M059J (cell line): ENCODE results near the gene RNF166. TPM values are rescaled to one million over a fixed set of nuclear protein-coding genes. Genes with fewer than 3 reads are reported as not detected.
A peak's percentile ranks its signal among the peaks of the same experiment; 100 is the strongest.
"Not testable (repeated sequence)": the region's sequence is repeated elsewhere in the genome, so short reads cannot be mapped to it uniquely, and the experiment has no call there.

Source experiments
- DNase-seq: peaks from one replicate; pipeline ENCODE4 v3.0.0-alpha.2; 2012; ENCODE audit warnings: low read depth
- total RNA-seq: library from RNA; depleted of rRNA; stranded (reverse); fragments of >200 nt; shearing (Covaris generic); gene quantifications from 2 replicates; pipeline ENCODE4 v1.2.3, GENCODE V29; 2014

RNF166 gene
- total RNA-seq, 1 experiment from 2014 or later: 26.5 TPM

DNA sequence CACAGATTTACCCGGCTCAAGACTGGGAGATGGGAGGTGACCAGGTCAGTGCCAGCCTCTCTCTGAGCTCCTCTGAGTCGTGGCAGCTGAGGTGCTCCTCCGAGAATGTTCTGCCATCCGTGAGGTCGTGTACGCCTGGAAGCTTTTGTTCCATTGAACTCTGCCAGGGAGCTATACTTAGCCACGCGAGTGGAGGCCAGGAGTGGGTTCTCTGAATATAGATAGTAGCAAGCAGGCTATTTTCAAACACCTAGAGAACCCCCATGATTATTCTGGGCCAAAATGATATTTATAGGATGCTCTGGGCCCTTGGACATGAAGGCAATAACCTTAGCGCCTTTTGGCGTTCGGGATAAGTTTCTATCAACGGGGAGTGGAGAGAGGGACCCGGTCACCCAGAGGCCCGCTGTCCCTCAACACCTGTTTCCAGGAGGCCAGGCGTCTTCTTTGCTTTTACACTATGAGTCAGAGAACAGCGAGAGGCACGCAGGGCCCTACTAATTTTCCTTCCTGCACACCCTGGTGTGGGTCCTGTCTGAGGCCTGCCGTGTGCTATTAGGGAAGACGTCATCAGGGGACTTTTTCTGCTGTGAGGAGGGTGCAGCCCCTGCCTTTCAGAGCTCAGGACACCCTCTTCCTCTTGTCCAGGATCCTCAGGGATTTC is 32.4 kb downstream of the RNF166 start:
- DNase-seq: no peak

- DNase-seq: no peak
Measured at GRCh38 chr16:88672776-88673175, 33.4 kb downstream of the RNF166 start.

DNA sequence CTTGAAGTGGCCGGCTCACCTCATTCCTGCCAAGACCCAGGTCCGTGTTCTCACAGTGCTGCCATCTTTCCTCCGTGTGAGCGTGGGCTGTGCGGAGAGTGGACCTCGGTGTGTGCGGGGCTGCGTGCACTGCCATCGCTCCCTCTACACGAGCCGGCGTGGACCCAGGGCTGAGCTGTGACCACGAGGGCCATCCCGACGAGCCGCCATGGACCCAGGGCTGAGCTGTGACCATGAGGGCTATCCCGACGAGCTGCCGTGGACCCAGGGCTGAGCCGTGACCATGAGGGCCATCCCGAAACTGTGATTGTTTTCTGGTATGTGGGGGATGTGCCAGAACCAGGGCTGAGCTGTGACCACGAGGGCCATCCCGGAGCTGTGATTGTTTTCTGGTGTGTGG is 34.4 kb downstream of the RNF166 start:
- DNase-seq: no peak

- no peak for DNase-seq
Measured at GRCh38 chr16:88669980-88670379, 36.2 kb downstream of the RNF166 start.

- not testable (repeated sequence) for DNase-seq
Measured at GRCh38 chr16:88669493-88669892, 36.7 kb downstream of the RNF166 start.

DNA sequence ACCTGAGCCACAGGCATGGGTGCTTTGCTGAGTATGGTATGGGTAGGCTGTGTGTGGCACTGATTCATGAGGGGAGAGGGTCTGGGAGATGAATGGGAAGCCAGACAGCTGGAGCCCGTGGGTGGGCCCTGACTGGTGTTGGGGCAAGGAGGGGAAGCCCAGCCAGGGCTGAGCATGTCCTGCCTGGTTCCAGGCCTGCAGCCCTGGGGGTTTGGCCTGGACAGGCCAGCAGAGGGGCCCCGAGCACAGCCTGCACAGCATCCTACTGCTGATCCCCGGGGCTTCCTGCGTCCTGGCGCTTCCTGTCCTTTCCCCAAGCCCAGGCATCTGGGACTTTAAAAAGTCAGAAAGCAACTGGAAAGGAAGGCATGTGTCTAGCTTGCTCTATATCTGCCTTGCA is 38.7 kb downstream of the RNF166 start:
- no peak for DNase-seq

GRCh38 chr16:88665570-88665969 is 40.6 kb downstream of the RNF166 start:
- no peak for DNase-seq

DNA sequence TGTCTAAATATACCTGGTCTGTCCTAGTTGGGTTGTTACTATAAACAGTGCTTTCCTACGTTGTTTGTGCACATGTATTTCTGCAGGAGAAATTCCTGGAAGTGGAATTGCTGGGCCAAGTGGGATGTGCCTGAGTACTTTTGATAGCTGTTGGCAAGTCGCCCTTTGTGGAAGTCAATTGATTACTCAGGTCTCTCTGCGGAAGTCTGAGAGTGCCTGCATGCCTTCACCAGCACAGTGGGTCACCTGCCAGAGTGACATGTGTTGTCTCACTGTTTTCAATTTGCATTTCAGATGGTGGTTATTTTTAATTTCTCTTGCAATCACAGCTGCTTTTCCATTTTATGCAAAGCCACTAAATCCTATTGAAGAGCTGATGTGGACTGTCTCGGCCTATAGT is 41.1 kb downstream of the RNF166 start:
- DNase-seq: no peak

DNA sequence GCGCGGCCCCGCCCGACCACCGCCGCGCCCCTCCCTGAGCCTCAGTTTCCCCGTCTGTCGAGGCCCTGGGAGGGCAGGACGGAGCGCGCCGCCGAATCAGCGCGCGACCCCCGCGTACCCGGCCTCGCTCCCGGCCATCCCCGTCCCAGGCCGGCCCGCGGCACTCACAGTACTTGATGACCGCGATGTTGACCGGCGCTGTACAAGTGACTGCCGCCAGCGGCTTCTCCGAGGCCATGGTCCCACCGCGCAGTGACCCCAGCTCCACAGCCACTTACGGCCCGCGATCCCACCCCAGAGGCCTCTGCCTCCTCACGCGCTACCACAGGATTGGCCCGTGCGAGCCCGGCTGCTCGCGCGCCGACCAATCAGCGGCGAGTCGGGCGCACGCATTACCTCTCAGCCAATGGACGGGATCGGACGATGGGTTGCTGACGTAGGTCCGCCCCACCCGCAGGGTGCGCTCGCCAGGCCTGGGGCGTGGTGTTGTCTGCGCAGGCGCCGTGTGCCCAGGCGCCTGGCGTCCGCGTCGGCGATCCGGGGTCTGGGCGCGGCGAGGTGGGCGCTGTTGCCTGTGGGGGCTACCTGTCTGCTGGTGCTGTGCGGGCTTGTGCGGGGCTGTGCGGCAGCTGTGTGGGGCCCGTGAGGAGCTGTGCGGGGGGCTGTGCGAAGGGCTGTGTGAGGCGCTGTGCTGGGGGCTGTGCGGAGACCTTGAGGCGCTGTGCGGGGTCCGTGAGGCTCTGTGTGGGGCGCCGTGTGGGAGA is 43.2 kb downstream of the RNF166 start, which contains the start of gene MVD:
TSS of gene MVD (minus strand) at position 249 of the 764 bp plus-strand sequence. CDS start at position 238, 11 bp downstream.
- peak; percentile 97 for DNase-seq

- no peak for DNase-seq
Measured at GRCh38 chr16:88662222-88662842, 43.9 kb downstream of the RNF166 start.

DNA sequence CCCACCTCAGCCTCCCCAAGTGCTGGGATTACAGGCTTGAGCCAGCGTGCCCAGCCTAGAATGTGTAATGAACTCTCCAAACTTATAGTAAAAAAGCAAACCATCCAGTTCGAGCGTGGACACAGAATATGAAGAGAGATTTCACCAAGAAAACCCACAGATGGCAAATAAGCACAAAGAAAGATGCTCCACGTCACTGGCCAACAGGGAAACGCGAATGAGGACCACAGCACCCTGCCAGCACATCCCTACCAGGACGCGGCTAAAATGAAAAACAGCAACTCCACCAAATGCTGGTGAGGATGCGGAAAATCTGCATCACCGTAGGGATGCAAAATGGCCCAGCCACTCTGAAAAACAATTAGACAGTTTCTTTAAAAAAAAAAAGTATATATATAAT is 44.7 kb downstream of the RNF166 start:
- DNase-seq: no peak

DNA sequence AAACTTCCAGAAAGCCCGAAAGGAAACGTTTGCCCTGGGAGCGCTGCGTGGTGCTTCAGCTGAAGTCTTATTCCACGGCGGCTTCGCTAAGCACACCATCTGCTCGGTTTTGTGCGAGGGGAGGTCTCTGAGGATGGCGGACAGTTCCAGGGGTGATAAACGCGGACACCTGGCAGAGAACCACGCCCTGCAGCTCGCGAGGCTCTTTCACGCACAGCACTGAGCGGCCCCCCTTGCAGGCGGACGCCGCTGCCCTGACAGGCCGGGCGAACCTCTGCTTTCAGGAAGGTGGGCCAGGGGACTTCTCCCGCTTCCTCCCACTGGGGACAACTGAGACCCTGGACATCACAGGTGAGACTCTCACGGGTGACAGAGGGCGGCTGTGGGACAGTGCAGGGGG is 47.0 kb downstream of the RNF166 start:
- DNase-seq: no peak

DNA sequence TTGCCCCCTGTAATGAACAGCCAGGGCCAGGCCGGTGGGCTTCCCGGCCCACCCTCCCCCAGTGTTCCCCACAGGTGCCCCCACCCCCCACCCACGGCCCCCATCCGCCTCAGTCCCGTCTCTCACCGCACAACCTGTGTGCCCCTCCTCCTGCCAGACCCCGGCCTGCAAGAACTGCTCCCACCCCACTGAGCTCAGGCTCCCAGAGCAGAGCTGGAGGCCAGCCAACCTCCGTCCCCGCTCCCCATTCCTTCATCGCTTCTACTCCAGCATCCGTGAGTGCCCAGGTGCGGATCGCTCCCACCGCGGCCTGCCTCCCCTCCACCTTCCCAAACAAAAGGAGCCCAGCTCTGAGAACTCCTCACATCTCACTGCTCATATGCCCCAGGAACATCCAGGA is 47.5 kb downstream of the RNF166 start:
- DNase-seq: no peak

GRCh38 chr16:88657371-88657770 is 48.8 kb downstream of the RNF166 start:
- no peak for DNase-seq

DNA sequence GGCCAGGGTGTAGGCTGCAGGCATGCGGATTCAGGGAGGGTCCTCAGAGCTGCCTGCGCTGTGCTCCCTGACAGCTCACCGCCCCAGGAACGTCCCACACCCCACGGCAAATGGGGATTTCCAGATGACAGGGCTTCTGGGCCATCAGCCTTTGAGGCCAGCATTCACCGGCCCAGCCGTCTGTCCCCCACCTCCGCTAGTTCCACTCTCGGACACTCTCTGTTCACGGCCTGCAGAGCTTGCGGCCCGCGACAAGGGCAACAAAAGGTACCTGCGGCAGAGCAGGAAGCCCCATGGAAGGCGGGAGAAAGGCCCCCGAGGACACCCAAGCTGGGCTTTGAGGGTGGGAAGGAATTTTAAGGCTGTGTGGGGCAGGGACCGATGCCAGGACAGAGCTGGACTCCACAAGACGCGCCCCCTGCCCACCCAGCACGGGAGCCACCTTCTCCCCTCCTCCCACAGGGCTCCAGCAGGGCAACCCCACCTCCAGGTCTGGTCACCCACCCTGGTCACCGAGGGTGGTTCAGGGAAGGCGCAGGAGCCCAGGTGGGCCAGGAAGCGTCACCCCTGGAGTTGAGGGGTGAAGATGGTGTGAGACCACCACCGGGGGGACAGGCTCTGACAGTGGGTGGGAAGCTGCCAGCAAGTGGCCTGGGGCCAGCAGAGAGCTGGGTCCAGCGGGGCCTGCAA is 49.8 kb downstream of the RNF166 start:
- no peak for DNase-seq

- DNase-seq: no peak
Measured at GRCh38 chr16:88655733-88656281, 50.4 kb downstream of the RNF166 start.

DNA sequence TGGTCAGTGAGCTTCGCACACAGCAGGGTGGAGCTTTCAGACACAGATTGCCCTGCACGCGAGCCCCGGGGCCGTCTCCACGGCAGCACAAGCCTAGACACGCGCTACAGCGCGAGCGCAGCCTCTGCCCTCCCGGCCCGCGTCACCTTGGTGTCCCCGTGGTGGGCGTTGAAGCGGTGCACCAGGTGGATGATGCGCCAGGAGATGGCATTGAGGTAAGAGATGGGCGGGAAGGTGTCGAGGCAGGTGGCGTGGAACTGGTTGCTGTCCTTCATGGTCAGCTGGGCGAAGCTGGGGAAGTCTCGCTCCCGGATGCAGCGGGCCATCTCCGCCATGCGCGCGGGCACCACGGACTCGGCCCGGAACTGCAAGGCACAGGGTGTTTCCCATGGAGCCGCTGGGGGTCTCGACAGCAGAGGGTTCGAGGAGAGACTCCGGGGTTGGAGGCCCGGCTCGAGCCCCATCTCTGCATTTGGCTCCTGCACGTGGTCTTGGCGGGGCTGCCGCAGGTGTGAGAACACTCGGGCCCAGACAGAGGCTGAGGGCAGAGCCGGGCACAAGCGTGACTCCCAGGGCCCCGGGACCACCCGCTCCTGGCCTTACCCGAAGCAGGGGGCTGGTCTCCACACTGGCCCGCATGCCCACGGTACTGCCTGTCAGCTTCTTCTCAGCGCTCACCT is 51.0 kb downstream of the RNF166 start:
- no peak for DNase-seq

- no peak for DNase-seq
Measured at GRCh38 chr16:88654363-88655052, 51.7 kb downstream of the RNF166 start.

- DNase-seq: no peak
Measured at GRCh38 chr16:88653596-88654362, 52.4 kb downstream of the RNF166 start.

DNA sequence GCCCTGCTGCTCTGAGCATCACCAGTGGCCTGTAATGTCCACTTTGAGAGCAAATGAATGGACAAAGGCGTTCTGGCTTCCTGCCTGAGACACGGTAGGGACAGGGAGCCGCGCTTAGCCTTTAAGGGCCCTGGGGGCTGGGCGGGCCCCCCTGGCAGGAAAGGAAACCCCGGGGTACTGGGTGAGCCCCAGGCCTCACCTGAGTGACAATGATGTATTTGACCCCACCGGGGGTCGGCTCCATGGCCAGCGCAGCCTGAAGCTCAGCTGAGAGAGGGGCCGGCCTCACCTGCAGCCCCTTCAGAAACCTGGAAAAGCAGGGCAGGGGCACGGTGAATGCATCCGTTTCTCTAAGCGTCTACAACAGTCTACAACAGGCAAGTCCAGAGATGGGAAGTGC is 53.1 kb downstream of the RNF166 start:
- no peak for DNase-seq
